ENCODE results near the gene CDH13.

The CDH13 gene

GRCh38 chr16:83797013-83797412, 1170.2 kb downstream of the CDH13 start:
- DNase-seq: no peak

- DNase-seq: no peak
Measured at GRCh38 chr16:83799336-83799735, 1172.6 kb downstream of the CDH13 start.

- peak; percentile 64 for DNase-seq
Measured at GRCh38 chr16:83802135-83802534, 1175.4 kb downstream of the CDH13 start.

GRCh38 chr16:83802554-83803205, 1175.9 kb downstream of the CDH13 start:
- no peak for DNase-seq

- DNase-seq: no peak
Measured at GRCh38 chr16:83803811-83804210, 1177.0 kb downstream of the CDH13 start.

- DNase-seq: no peak
Measured at GRCh38 chr16:83804366-83804765, 1177.6 kb downstream of the CDH13 start.

- DNase-seq: no peak
Measured at GRCh38 chr16:83806036-83806435, 1179.3 kb downstream of the CDH13 start.

- DNase-seq: no peak
Measured at GRCh38 chr16:83806731-83807130, 1180.0 kb downstream of the CDH13 start.

- no peak for DNase-seq
Measured at GRCh38 chr16:83807327-83807709, 1180.5 kb downstream of the CDH13 start.

GRCh38 chr16:83807710-83808572, 1181.2 kb downstream of the CDH13 start, which contains the start of gene HSBP1:
TSS of gene HSBP1 (plus strand) at chr16:83807978. CDS start at chr16:83808077, 99 bp downstream.
- DNase-seq: peak; percentile 96

- DNase-seq: no peak
Measured at GRCh38 chr16:83808573-83809014, 1181.8 kb downstream of the CDH13 start.

GRCh38 chr16:83809092-83809491, 1182.3 kb downstream of the CDH13 start:
- no peak for DNase-seq

GRCh38 chr16:83810901-83811300, 1184.1 kb downstream of the CDH13 start:
- DNase-seq: no peak

GRCh38 chr16:83813823-83814658, 1187.3 kb downstream of the CDH13 start:
- peak; percentile 74 for DNase-seq

- no peak for DNase-seq
Measured at GRCh38 chr16:83814659-83814985, 1187.9 kb downstream of the CDH13 start.

- DNase-seq: no peak
Measured at GRCh38 chr16:83817022-83817421, 1190.3 kb downstream of the CDH13 start.

GRCh38 chr16:83818276-83818675, 1191.5 kb downstream of the CDH13 start:
- DNase-seq: no peak

- no peak for DNase-seq
Measured at GRCh38 chr16:83819361-83819760, 1192.6 kb downstream of the CDH13 start.

GRCh38 chr16:83826146-83826913, 1199.6 kb downstream of the CDH13 start:
- peak; percentile 92 for DNase-seq

GRCh38 chr16:83830091-83830768, 1203.5 kb downstream of the CDH13 start:
- no peak for DNase-seq

GRCh38 chr16:83830769-83831455, 1204.1 kb downstream of the CDH13 start:
- DNase-seq: no peak
